Kidney epithelial cell (primary cell): Measurements from ENCODE around the gene KCNN1. TPM values are rescaled to one million over a fixed set of nuclear protein-coding genes. Genes with fewer than 3 reads are reported as not detected.

Experiments
- DNase-seq: peaks from one replicate; pipeline ENCODE4 v3.0.0-alpha.2; 2010; ENCODE audit warnings: low read depth
- H3K27me3 ChIP-seq: 2 replicates; pipeline ENCODE4 v1.6.0; 2011; ENCODE audit warnings: low read length; ENCODE audit not compliant: control insufficient read depth, insufficient read depth
- H3K36me3 ChIP-seq: 2 replicates; pipeline ENCODE4 v1.5.1; 2011; ENCODE audit warnings: low read length; ENCODE audit not compliant: control insufficient read depth, insufficient read depth
- H3K4me3 ChIP-seq: 2 replicates; pipeline ENCODE4 v1.5.1; 2011; ENCODE audit warnings: low read depth, mild to moderate bottlenecking, control low read depth, low read length
- CTCF ChIP-seq: IDR thresholded peaks from 2 replicates; pipeline ENCODE4 v1.5.1; 2011; ENCODE audit warnings: mild to moderate bottlenecking, moderate library complexity, low read length, control low read depth, inconsistent platforms; ENCODE audit not compliant: insufficient read depth, poor library complexity, severe bottlenecking
- total RNA-seq: library from RNA; depleted of rRNA; stranded (reverse); fragments of >200 nt; gene quantifications from 2 replicates; pipeline ENCODE4 v1.2.3, GENCODE V29; 2015

KCNN1 gene
- total RNA-seq, 1 donor from 2014 or later = 2.3 TPM

GRCh38 chr19:18007917-18008673, 41.2 kb downstream of the KCNN1 start, which contains the start of gene ARRDC2:
Gene ARRDC2 (plus strand): TSS chr19:18008170. CDS start chr19:18008311, 141 bp downstream.
- Histone ChIP-seq H3K36me3 (peaks cover 2% of the 10 kb centered on the region), H3K27me3 (no peaks in the 10 kb centered on the region), H3K4me3 (peak within 1 kb of the TSS; percentile 40)
- TF ChIP-seq CTCF = no peak
- DNase-seq = no peak

- no peak for TF ChIP-seq CTCF
- H3K36me3 ChIP-seq = peaks cover 2% of the 10 kb centered on the region
- no peak for DNase-seq
- H3K27me3 ChIP-seq = no peaks in the 10 kb centered on the region
- H3K4me3 ChIP-seq = peak overlapping the region; percentile 40
Observed at GRCh38 chr19:18008814-18009213, 41.9 kb downstream of the KCNN1 start.

GRCh38 chr19:18009412-18010066, 42.6 kb downstream of the KCNN1 start:
- Histone ChIP-seq H3K36me3 (peaks cover 2% of the 10 kb centered on the region), H3K4me3 (no peak overlapping the region), H3K27me3 (no peaks in the 10 kb centered on the region)
- no peak for TF ChIP-seq CTCF
- no peak for DNase-seq

GRCh38 chr19:18010149-18010548, 43.2 kb downstream of the KCNN1 start:
- no peak for TF ChIP-seq CTCF
- Histone ChIP-seq H3K36me3 (peaks cover 2% of the 10 kb centered on the region), H3K4me3 (no peak overlapping the region), H3K27me3 (no peaks in the 10 kb centered on the region)
- DNase-seq = no peak

- Histone ChIP-seq H3K27me3 (no peaks in the 10 kb centered on the region), H3K4me3 (no peak overlapping the region), H3K36me3 (peaks cover 2% of the 10 kb centered on the region)
- no peak for TF ChIP-seq CTCF
- DNase-seq = no peak
Observed at GRCh38 chr19:18013210-18014111, 46.6 kb downstream of the KCNN1 start.
